NCI-H510A treated with DMSO at 0.1 percent for 48 hours (cell line): ENCODE results near the gene GATD1.
"Not testable (repeated sequence)": the region's sequence is repeated elsewhere in the genome, so short reads cannot be mapped to it uniquely, and the experiment has no call there.

Experiments
- DNase-seq: peaks from one replicate; lab custom pipeline; 2025; lab: John Stamatoyannopoulos, UW

The GATD1 gene

DNA sequence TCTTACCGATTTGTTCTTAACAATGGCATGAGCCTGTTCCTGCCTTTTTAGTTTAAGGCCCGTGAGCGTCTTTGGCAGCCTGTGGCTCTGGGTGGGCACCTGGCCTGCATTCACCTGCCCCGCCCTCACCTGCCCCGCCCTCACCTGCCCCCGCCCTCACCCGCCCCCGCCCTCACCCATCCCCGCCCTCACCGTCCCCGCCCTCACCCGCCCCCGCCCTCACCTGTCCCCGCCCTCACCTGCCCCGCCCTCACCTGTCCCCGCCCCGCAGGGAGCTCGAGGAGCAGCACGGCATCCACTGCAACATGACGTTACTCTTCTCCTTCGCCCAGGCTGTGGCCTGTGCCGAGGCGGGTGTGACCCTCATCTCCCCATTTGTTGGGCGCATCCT lies 14.2 kb downstream of the GATD1 start:
- DNase-seq, result peak; percentile 26

DNA sequence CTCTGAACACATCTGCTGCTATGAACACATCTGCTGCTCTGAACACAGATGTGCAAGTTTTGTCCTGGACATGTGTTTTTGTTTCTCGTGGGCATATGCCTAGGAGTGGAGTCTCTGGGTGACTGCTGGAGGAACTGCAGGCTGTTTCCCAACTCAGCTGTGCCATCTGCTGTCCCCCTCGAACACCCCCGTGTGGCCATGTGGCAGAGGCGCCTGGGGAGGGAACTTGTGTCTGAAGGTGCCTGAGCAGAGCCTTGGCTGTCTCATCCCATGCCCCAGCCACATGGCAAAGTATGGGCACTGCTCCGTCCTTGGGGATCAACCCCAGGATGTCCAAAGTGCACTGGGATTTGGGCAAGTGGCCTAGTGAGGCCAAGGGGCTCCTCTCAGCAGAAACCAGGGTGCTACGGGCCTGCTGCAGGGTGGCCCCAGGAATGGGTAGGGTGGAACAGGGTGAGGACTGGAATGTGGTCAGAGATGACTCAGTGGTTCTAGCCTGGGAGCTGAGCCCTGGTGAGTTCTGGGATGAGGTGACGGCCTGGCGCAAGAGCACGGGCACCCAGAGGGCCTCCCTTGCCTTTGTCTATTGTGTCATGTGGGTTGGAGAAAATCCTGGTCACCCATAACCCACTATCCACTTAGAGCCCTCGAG lies 14.7 kb downstream of the GATD1 start:
- DNase-seq, result peak; percentile 10

DNA sequence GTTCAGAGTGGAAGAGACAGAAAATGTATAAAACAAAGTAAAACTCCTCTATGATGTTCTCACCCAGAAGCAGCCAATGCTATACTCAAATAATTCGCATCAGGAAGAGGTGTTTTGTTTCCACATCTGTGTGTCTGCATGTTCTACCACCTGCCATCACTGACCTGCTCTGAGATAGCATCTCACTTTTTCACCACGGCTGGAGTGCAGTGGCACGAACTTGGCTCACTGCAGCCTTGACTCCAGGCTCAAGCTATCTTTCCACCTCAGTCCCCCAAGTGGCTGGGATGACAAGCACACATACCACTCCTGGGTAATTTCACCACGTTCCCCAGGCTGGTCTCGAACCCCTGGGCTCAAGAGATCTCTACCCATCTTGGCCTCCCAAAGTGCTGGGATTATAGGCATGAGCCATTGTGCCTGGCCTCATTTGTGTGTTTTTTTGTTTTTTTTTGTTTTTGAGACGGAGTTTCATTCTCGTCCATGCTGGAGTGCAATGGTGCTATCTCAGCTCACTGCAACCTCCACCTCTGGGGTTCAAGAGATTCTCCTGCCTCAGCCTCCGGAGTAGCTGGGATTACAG lies 15.7 kb downstream of the GATD1 start:
- DNase-seq, result no peak

DNA sequence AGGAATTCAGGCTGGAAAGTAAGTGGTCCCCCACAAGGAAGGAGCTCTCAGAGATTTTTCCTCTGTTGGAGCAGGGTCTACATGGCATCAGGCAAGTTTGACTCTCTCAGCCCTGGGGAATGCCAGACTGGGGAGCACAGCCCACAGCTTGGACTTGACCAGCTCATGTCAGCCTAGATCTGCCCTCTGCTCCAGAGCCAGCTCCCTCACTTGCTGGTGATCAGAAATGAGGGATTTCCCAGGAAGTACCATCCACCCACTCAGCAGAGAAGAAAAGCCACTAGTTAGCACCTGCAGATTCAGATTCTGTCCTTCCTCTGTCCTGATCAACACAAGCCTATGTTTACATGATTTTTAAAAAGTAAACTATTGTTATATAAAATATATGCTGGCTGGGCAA lies 17.1 kb downstream of the GATD1 start:
- no peak for DNase-seq

DNA sequence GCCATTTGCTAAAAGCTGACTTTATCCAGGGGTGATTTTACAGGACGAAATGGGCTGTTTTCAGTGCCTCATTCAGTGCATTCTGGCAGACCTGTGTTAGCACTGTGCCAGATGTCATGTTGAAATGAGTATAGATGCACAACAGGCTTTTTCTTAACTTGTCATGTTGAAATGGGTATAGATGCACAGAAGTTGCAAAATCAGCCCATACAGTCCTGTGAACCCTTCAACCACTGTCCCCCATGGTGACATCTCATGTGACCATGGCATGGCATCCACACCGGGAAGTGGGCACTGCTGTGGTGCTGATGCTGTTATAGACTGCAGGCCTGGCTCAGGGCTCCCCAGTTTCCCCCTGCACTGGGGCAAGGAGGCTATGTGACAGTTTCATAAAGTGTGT lies 27.6 kb downstream of the GATD1 start:
- no peak for DNase-seq

DNA sequence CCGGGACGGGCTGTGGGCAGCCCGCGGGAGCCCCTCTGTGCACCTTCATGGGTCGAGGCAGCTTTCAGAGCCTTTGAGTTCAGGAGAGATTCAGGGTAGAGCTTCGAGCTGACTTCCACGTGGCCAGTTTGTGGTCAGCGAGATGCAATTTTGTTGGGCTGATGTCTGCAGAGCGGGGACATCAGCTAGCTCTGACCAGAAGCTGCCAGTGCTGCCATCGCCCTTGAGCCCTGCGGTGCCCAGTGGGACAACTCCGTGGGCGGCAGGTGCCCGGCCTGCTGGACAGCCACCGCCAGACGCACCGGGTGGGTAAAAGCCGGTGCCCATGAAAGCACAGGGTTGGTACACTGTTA lies 29.3 kb downstream of the GATD1 start:
- DNase-seq, result no peak

DNA sequence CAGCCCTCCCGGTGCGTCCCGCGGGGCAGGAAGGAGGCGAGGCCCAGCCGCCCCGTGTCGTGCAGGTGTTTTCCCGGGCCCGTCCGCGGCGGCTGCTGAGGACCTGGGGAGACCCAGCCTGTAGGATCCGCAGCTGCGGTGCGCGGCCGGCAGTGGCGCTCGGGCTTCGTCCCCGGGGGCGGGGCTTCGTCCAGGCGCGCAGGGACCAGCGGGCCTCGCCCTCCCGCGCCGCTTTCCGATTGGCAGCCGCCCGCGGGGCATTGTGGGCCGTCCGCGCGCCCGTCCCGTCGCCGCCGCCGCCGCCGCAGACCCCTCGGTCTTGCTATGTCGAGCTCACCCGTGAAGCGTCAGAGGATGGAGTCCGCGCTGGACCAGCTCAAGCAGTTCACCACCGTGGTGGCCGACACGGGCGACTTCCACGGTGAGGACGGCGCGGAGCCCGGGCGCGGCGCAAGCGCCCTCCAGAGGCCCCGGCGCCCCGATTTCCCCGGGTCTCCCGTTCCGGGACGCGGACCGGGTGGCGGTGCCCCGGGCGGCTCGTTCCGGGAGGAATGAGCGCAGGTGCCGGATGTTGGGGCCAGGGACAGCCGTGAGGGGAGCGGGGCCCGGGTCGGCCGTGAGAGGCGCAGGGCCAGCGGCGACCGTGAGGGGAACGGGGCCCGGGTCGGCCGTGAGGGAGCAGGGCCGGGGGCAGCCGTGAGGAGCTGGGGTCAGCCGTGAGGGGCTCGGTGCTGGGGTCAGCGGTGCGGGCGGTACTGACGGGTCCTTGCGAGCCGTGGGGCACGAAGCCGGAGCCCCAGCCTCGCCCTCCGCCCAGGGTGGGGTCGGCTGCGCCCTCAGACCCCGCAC lies 29.9 kb downstream of the GATD1 start, which contains the start of gene TALDO1:
TSS of gene TALDO1 (plus strand) at position 307 of the 849 bp plus-strand sequence. CDS start at position 325, 18 bp downstream.
- peak; percentile 79 for DNase-seq

DNA sequence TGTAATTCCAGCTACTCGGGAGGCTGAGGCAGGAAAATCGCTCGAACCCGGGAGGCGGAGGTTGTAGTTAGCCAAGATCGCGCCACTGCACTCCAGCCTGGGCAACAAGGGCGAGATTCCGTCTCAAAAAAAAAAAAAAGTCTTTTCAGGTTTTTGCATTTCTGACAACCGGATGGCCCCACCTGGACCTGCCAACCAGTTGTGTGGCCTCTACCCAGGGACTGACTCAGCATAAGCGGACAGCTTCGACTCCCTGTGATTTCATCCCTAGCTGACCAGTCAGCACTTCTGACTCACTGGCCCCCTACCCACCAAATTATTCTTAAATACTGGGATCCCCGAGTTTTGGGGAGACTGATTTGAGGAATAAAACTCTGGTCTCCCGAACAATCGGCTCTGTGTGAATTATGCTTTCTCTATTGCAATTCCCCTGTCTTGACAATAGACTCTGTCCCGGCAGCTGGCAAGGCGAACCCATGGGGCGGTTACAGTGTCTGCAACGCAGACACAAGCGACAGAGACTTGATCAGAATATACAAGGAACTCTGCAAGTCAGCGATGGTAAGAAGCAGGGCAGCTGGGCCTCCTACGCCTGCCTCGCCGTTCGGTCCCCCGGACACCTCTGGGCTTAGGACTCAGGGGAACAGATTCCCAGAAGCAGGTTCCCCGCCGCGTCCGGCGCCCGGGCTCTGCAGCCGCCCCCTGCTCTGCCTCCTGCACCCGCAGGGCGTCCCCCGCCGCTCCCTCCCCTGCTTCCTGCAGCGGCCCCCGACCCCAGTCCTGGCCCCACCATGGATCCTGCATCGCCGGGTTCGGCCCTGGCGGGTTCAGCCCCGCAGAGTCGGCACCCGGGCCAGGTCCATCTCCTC lies 30.8 kb downstream of the GATD1 start:
- DNase-seq, result peak; percentile 38

DNA sequence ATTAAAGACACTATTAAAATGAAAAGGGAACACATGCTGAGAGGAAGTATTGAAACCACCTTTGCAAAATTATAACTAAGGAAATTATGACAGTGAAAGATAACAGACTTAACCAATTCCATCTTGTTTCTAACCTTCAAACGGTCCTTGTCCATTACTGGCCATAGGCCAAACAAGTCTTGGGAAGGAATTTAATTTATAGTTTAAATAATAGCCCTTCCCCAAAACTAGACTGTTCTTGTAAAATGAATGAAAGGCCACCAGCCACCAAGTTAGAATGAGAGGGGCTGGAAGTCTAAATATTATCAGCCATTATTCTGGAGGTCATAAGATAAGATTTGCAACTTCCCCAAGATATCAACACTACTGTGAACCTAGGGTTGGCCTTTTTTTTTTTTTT lies 31.9 kb downstream of the GATD1 start:
- no peak for DNase-seq

DNA sequence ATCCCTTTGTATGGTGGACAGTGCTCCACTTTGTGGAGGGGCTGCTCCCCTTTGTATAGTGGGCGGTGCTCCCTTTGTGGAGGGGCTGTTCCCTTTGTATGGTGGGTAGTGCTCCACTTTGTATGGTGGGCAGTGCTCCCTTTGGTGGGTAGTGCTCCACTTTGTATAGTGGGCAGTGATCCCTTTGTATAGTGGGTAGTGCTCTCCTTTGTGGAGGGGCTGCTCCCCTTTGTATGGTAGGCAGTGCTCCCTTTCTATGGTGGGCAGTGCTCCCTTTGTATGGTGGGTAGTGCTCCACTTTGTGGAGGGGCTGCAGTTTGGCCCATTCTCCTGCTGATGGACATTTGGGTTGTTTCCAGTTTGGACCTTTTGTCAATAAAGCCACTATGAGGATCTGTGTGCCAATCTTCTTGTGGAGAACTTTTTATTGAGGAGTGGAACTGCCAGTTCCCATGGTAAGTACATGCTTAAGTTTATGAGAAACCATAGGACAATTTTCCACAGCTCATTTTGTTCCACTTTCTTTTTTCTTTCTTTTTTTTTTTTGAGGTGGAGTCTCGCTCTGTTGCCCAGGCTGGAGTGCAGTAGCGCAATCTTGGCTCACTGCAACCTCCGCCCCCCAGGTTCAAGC lies 34.6 kb downstream of the GATD1 start:
- DNase-seq, result no peak

DNA sequence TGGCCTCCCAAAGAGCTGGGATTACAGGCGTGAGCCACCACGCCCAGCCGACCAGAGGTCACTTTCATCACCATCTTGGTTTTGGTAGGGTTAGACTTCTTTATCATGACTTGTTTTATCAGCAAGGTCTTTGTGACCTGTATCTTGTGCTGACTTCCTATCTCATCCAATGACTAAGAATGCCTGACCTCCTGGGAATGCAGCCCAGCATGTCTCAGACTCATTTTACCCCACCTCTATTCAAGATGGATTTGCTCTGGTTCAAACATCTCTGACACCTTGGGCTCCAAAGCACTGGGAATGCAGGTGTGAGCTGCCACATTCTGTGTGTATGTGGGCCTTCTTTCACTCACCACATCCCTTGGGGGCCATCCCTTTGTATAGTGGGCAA lies 35.1 kb downstream of the GATD1 start:
- DNase-seq, result no peak

DNA sequence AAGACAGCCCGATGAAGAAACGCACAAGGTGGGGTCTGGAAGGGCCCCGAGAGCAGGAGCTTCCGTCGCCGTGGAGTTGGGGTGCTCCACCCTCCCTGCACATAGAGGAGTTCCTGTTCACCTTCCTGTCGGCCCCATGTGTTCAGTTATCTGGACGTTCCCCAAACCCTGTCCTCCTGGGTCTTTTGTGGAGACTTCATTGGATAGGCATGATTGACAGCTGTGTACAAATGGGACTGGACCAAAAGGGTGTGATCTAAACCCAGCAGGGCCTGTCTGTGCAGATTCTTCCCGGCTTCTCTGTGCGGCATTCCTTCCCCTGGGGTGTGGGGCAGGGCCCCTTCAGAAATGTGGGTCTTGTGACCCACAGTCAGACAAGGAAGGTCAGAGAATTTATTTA lies 39.4 kb downstream of the GATD1 start:
- DNase-seq, result not testable (repeated sequence)

DNA sequence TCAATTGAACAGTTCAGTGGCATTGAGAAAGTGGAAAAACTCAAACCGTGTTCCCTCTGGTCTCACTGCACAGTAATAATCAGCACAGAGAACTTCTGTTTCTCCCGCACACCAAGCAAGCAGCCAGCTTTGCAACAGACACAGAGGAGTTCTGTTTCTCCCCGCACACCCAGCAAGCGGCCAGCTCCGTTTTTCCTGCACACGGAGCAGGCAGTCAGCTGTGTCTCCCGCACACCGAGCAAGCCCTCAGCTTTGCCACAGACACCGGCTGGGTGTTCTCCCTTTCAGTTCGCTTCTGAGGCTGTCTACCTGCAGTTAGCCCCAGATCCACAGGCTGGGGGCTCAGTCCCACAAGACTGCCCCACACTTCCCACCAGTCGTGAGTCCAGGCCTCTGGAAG lies 39.9 kb downstream of the GATD1 start:
- no peak for DNase-seq

DNA sequence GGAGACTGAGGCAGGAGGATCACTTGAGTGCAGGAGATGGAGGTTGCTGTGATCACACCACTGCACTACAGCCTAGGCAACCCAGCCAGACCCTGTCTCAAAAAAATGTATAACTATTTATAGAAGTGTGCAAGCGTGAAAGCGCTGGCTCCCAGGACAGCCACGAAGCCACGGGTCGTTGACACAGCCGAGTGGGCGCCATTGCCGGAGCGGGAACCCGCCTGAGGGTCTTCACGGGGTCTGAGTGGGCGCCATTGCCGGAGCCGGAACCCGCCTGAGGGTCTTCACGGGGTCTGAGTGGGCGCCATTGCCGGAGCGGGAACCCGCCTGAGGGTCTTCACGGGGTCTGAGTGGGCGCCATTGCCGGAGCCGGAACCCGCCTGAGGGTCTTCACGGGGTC lies 42.7 kb downstream of the GATD1 start:
- DNase-seq, result not testable (repeated sequence)

DNA sequence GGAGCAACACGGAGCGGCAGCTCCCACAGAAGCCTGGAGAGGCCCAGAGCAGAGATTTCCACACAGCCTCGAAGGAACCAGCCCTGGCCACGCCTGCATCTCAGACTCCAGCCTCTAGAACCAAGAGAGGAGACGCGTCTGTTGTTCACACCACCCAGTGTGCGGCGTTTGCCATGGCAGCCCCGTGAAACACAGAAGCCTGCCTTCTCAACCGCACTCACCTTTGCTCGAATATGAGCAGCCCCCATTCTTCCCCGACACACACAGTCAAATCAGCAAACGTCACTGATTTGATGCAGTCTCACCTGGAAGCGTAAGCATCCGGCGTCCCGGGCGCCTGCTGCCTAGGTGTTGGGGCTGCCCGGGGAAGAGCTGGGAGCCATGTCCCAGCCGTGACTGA lies 44.2 kb downstream of the GATD1 start:
- no peak for DNase-seq

DNA sequence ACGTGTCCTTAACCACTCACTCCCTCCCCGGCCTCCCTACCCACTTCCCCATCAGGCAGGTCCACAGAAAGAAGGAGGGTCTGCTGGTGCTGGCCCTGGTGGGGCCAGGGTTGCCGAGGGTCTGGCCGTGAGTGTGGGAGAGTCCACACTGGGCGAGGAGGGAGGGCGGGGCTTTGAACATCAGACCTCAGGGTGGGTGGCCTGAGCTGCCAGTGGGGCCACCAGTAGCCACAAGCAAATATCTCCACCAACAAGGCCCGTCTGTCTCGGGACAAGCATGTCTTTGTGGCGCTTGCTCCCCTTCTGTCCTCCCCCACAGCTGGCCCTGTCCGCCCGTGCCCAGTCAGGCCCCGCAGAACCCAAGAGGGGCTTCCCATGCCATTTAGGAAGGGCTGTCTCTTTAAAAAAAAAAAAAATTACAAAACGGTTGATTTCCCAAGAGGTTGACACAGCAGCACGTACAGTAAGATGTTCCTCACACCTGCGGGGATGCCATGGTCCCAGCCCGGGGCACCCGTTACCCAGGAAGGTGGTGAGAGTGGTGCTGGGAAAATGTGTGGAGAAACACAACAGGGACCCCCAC lies 47.7 kb downstream of the GATD1 start:
- DNase-seq, result no peak

DNA sequence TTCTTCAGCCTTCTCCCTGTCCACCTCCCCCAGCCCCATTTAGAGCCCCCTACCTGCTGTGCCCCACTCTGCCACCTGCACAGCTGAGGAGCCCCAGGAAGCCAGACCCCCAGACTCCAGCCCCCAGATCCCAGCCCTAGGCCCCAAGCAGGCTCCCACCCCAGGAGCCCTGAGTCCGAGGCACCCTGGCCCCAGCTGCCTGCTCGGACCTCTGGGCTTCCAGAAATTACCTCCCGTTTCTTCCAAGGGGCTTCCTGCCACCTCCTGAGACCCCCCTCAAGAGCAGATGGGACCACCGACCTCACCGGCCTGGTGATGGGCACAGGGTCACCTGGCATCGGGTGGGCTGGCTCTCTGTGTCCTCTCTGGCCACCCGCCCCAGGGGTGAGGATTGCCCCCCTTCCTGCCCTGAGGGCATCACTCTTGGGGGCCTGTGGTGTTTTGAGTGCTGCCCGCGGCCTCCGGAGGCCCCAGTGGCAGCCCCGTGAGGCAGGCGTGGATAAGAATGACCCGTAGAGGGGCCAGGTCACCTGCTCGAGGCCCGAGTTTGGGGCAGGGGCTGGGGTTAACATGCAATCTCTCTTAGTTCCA lies 48.3 kb downstream of the GATD1 start:
- no peak for DNase-seq

DNA sequence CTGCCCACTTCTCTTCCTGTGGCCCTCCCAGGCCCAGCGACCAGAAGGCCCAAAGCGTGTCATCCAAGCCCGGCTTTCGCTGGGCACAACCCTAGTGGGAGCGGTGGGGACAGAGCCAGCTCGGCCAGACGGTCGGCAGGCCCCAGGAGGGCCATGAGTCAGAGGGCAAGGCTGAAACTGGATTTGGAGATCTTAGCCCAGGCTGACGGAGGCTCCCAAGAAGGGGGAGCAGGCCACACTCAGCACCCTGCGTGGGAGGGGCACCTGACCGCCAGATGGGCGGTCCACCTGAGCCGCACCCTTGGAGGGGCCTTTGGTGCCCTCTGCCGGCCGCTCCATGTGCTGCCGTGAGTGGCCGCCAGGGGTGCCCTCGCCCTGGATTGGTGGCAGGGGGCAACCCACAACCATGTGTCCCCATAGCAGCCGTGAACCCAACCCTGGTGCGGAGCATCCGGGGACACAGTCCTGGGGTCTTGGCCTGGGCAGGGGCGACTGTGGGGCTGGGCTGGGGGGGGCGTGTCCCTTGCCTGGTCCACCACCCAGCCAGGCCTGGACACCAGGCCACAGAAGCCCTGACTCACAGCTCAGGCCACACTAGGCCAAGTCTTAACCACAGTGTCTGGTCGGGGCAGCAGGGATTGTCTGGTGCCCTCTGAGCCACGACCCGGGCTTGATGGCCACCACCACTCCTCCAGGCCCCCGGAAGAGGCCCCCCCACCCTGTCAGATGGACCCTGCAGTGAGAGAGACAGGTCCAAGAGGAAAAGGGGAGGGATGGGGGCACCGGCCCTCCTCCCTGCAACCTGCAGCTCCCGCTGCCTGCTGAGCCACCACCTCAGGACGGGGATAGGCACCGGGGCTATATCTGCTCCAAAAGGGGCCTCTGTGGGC lies 49.2 kb downstream of the GATD1 start:
- DNase-seq, result no peak

DNA sequence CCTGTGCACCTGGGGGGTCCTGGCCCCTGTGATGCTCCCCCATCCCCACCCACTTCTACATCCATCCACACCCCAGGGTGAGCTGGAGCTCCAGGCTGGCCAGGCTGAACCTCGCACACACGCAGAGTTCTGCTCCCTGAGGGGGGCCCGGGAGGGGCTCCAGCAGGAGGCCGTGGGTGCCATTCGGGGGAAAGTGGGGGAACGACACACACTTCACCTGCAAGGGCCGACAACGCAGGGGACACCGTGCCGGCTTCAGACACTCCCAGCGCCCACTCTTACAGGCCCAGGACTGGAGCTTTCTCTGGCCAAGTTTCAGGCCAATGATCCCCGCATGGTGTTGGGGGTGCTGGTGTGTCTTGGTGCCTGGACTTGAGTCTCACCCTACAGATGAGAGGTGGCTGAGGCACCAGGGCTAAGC lies 50.0 kb downstream of the GATD1 start:
- no peak for DNase-seq
